H1 (cell line): ENCODE results near the gene KCNT1. TPM values are rescaled to one million over a fixed set of nuclear protein-coding genes. Genes with fewer than 3 reads are reported as not detected.
A peak's percentile ranks its signal among the peaks of the same experiment; 100 is the strongest.

Experiments
- CTCF ChIA-PET: fragments of 300-600 bp; sonication (Branson Sonifier 250); formaldehyde crosslinking; loops from one replicate; lab custom pipeline; 2021; ENCODE audit not compliant: partially characterized antibody; lab: Charles Lee
- POLR2A ChIA-PET: fragments of 300-600 bp; sonication (Branson Sonifier 250); formaldehyde crosslinking; loops from one replicate; lab custom pipeline; 2021; ENCODE audit warnings: inconsistent platforms; ENCODE audit not compliant: partially characterized antibody; lab: Charles Lee
- DNase-seq, 2 experiments: peaks; one replicate each; pipeline versions ENCODE4 v3.0.0 to v3.0.0-alpha.2; 2010 to 2022; ENCODE audit warnings: low spot score in 2 of 2, low read depth in 1 of 2, mixed read lengths in 1 of 2
- FAIRE-seq: peaks from 2 replicates; lab custom pipeline; 2011; peaks lifted over from hg19 to GRCh38; lab: Jason Lieb, UNC
- H2AFZ ChIP-seq: 2 replicates; pipeline ENCODE4 v1.8.1; 2012; ENCODE audit warnings: low read length, inconsistent platforms
- H2AK5ac ChIP-seq: 2 replicates; pipeline ENCODE4 v1.6.1; 2013; ENCODE audit warnings: low read depth, low read length
- H2BK120ac ChIP-seq: replicated peaks from 2 replicates; pipeline ENCODE3; 2013; ENCODE audit warnings: low read depth, low read length, inconsistent platforms
- H2BK12ac ChIP-seq: 2 replicates; pipeline ENCODE4 v1.6.1; 2013; ENCODE audit warnings: low read depth, low read length
- H2BK15ac ChIP-seq: 2 replicates; pipeline ENCODE4 v1.6.1; 2013; ENCODE audit warnings: low read length
- H2BK20ac ChIP-seq: 2 replicates; pipeline ENCODE4 v1.6.1; 2013; ENCODE audit warnings: low read length
- H2BK5ac ChIP-seq: 2 replicates; pipeline ENCODE4 v1.6.1; 2013; ENCODE audit warnings: low read depth, low read length
- H3K14ac ChIP-seq: 2 replicates; pipeline ENCODE4 v1.6.1; 2013; ENCODE audit warnings: inconsistent platforms; ENCODE audit not compliant: insufficient read length
- H3K18ac ChIP-seq: 2 replicates; pipeline ENCODE4 v1.6.1; 2013; ENCODE audit warnings: low read length; ENCODE audit errors: extremely low read depth
- H3K23ac ChIP-seq: 2 replicates; pipeline ENCODE4 v1.6.1; 2013; ENCODE audit warnings: inconsistent platforms; ENCODE audit not compliant: insufficient read length
- H3K23me2 ChIP-seq: 2 replicates; pipeline ENCODE4 v1.6.1; 2013; ENCODE audit warnings: low read depth, low read length
- H3K27ac ChIP-seq: 2 replicates; pipeline ENCODE4 v1.6.1; 2011; ENCODE audit warnings: low read depth, low read length, inconsistent platforms
- H3K27me3 ChIP-seq, 4 experiments: replicated peaks in 1 of 4; 1 replicate in 1 of 4; 2 replicates in 3 of 4; pipeline versions ENCODE4 v1.6.1 to v1.8.1; 2011 to 2013; ENCODE audit warnings: low read length in 3 of 4, mild to moderate bottlenecking in 3 of 4, inconsistent platforms in 2 of 4, mixed read lengths in 2 of 4, moderate library complexity in 1 of 4; ENCODE audit not compliant: control insufficient read depth in 3 of 4, insufficient read depth in 3 of 4; ENCODE audit errors: extremely low read depth in 1 of 4
- H3K36me3 ChIP-seq, 4 experiments: 2 replicates each; pipeline versions ENCODE4 v1.6.1 to v1.8.1; 2011 to 2013; ENCODE audit warnings: mild to moderate bottlenecking in 4 of 4, low read length in 3 of 4, moderate library complexity in 2 of 4, control low read depth in 1 of 4, inconsistent platforms in 1 of 4; ENCODE audit not compliant: insufficient read depth in 4 of 4, control insufficient read depth in 2 of 4
- H3K4ac ChIP-seq: replicated peaks from 2 replicates; pipeline ENCODE3; 2013; ENCODE audit warnings: low read length, low read depth, mixed read lengths, inconsistent platforms; ENCODE audit not compliant: insufficient read length
- H3K4me1 ChIP-seq, 4 experiments: replicated peaks in 1 of 4; 1 replicate in 1 of 4; 2 replicates in 3 of 4; pipeline versions ENCODE4 v1.6.1 to v1.8.1; 2011 to 2013; ENCODE audit warnings: low read length in 3 of 4, inconsistent platforms in 2 of 4, mixed read lengths in 1 of 4; ENCODE audit not compliant: insufficient read depth in 4 of 4, control insufficient read depth in 3 of 4
- H3K4me2 ChIP-seq, 2 experiments: 2 replicates each; pipeline versions ENCODE4 v1.6.1 to v1.8.1; 2011 to 2013; ENCODE audit warnings: low read depth in 2 of 2, low read length in 2 of 2, control low read depth in 1 of 2, inconsistent platforms in 1 of 2, mild to moderate bottlenecking in 1 of 2; ENCODE audit not compliant: insufficient read depth in 1 of 2
- H3K4me3 ChIP-seq, 4 experiments: fragments of 200-600, 300-600 bp in 1 of 4; sonication (generic), shearing (Covaris generic), sonication (Bioruptor Twin) in 1 of 4; 2 replicates each; pipeline versions ENCODE4 v1.5.1 to v1.8.1; 2011 to 2016; ENCODE audit warnings: low read length in 4 of 4, low read depth in 3 of 4, control low read depth in 2 of 4, inconsistent platforms in 2 of 4, mild to moderate bottlenecking in 2 of 4, mixed read lengths in 1 of 4, moderate library complexity in 1 of 4; ENCODE audit not compliant: insufficient read depth in 2 of 4; ENCODE audit errors: extremely low read depth in 1 of 4
- H3K56ac ChIP-seq: replicated peaks from 2 replicates; pipeline ENCODE3; 2013; ENCODE audit warnings: low read depth, mild to moderate bottlenecking, mixed read lengths, low read length, inconsistent platforms; ENCODE audit not compliant: insufficient read length
- H3K79me1 ChIP-seq: 2 replicates; pipeline ENCODE4 v1.6.1; 2013; ENCODE audit warnings: low read depth, low read length, control low read depth
- H3K79me2 ChIP-seq, 2 experiments: 2 replicates each; pipeline versions ENCODE4 v1.6.1 to v1.8.1; 2012 to 2013; ENCODE audit warnings: low read length in 2 of 2, mild to moderate bottlenecking in 2 of 2, inconsistent platforms in 1 of 2; ENCODE audit not compliant: insufficient read depth in 2 of 2, control insufficient read depth in 1 of 2
- H3K9ac ChIP-seq, 4 experiments: replicated peaks in 1 of 4; 1 replicate in 1 of 4; 2 replicates in 3 of 4; pipeline versions ENCODE4 v1.6.1 to v1.8.1; 2011 to 2013; ENCODE audit warnings: low read depth in 3 of 4, low read length in 3 of 4, control low read depth in 2 of 4, mild to moderate bottlenecking in 2 of 4, moderate library complexity in 2 of 4, inconsistent platforms in 1 of 4; ENCODE audit errors: extremely low read depth in 1 of 4
- H3K9me3 ChIP-seq, 2 experiments: 2 replicates each; pipeline versions ENCODE4 v1.6.1 to v1.8.1; 2012 to 2013; ENCODE audit warnings: mild to moderate bottlenecking in 2 of 2, moderate library complexity in 2 of 2, control low read depth in 1 of 2, inconsistent platforms in 1 of 2, low read depth in 1 of 2, low read length in 1 of 2, mixed read lengths in 1 of 2; ENCODE audit not compliant: insufficient read depth in 2 of 2
- H4K20me1 ChIP-seq, 2 experiments: replicated peaks in 1 of 2; 2 replicates each; pipeline versions ENCODE3 to v1.8.1; 2011 to 2013; ENCODE audit warnings: inconsistent platforms in 2 of 2, low read length in 2 of 2, mild to moderate bottlenecking in 1 of 2; ENCODE audit not compliant: insufficient read depth in 2 of 2, control insufficient read depth in 1 of 2
- H4K5ac ChIP-seq: 2 replicates; pipeline ENCODE4 v1.6.1; 2013; ENCODE audit warnings: low read length, low read depth, mixed read lengths, inconsistent platforms; ENCODE audit not compliant: insufficient read length
- H4K8ac ChIP-seq: 2 replicates; pipeline ENCODE4 v1.8.0; 2013; ENCODE audit warnings: mild to moderate bottlenecking, moderate library complexity, low read length, inconsistent platforms; ENCODE audit not compliant: insufficient read depth; ENCODE audit errors: extremely low read depth
- H4K91ac ChIP-seq: replicated peaks from 2 replicates; pipeline ENCODE3; 2013; ENCODE audit warnings: low read length, mixed read lengths, inconsistent platforms; ENCODE audit not compliant: insufficient read length
- BCL11A ChIP-seq, 2 experiments: IDR thresholded peaks; one replicate each; pipeline ENCODE4 v1.6.1; 2011; ENCODE audit warnings: low read depth in 2 of 2, low read length in 2 of 2, mild to moderate bottlenecking in 2 of 2
- SIX5 ChIP-seq: IDR thresholded peaks from 2 replicates; pipeline ENCODE4 v1.6.1; 2011; ENCODE audit warnings: mild to moderate bottlenecking, low read depth, low read length
- TEAD4 ChIP-seq: IDR thresholded peaks from 2 replicates; pipeline ENCODE4 v1.6.1; 2012; ENCODE audit warnings: low read depth, low read length, inconsistent platforms, mixed read lengths
- WGBS, 2 experiments: shearing (Covaris generic) in 1 of 2; methylation state at CpG; one replicate each; pipeline versions ENCODE4 v1.1.6 to v1.1.7; 2013 to 2015; ENCODE audit warnings: low lambda C conversion rate in 2 of 2, mixed read lengths in 2 of 2, inconsistent platforms in 1 of 2, low coverage in 1 of 2, missing lambda C conversion rate in 1 of 2; ENCODE audit not compliant: insufficient replicate concordance in 2 of 2, insufficient coverage in 1 of 2, insufficient read length in 1 of 2; ENCODE audit errors: extremely low coverage in 1 of 2, missing lambda C conversion rate in 1 of 2; 5-methylcytosine and 5-hydroxymethylcytosine counted together
- polyA plus RNA-seq, 7 experiments: library from polyadenylated mRNA; depleted of rRNA in 3 of 7; stranded (reverse) in 5 of 7; unstranded in 2 of 7; fragments of >200 nt in 5 of 7; fragments of 200-250 nt in 2 of 7; gene quantifications; 1 replicate in 5 of 7; 2 replicates in 1 of 7; 4 replicates in 1 of 7; pipeline versions ENCODE4 v1.2.1 to v1.2.3, GENCODE V29; 2011 to 2013; ENCODE audit warnings: missing spikeins in 2 of 7, mixed read lengths in 2 of 7
- total RNA-seq: library from RNA; stranded (reverse); fragmentation: NEBNext Ultra II Directional; extraction: Animal tissue kit (Norgen Biotek cat#: 25700); gene quantifications from 2 replicates; pipeline ENCODE4 v1.2.1, GENCODE V29; 2021

The KCNT1 gene
- total and polyA plus RNA-seq, 2 of the 8 experiments (the other 6 are each of a cell fraction or from before 2014, with no cell fraction given), result 0.13 to 0.20 TPM

- no peak overlapping the region for H4K5ac ChIP-seq
- peaks cover 0 to 7% of the 10 kb centered on the region in 2 experiments for H4K20me1 ChIP-seq
- H2AFZ ChIP-seq, result no peak overlapping the region
- H2BK15ac ChIP-seq, result no peak overlapping the region
- H2AK5ac ChIP-seq, result peak overlapping the region; percentile 28; the same call in 1 of the 2 replicates
- H3K36me3 ChIP-seq, result no peaks in the 10 kb centered on the region; a peak in 1 of 8 replicates
- no peaks in the 10 kb centered on the region; the same call in 1 of the 2 replicates for H3K79me1 ChIP-seq
- no peak overlapping the region for H2BK20ac ChIP-seq
- peak overlapping the region; percentile 89 for H4K91ac ChIP-seq
- TF ChIP-seq TEAD4 (no peak), BCL11A (IDR thresholded peaks at IDR 0.05; ENCODE audit: low read depth in 2 of 2, low read length in 2 of 2) (no peak), SIX5 (no peak)
- H2BK5ac ChIP-seq, result no peak overlapping the region
- peak overlapping the region; percentile 94 for H3K56ac ChIP-seq
- FAIRE-seq, result no peak
- H3K4ac ChIP-seq, result peak overlapping the region; percentile 53
- H3K23me2 ChIP-seq, result peaks cover 6% of the 10 kb centered on the region; the same call in 1 of the 2 replicates
- H3K4me3 ChIP-seq, result no peak overlapping the region
- no peak overlapping the region for H3K4me2 ChIP-seq
- POLR2A ChIA-PET, result no interaction called here
- H3K23ac ChIP-seq, result peak overlapping the region; percentile 84
- H3K9ac ChIP-seq, result no peak overlapping the region
- no peak overlapping the region for H3K14ac ChIP-seq
- H4K8ac ChIP-seq, result peak overlapping the region; percentile 35; the same call in 1 of the 2 replicates
- no peaks in the 10 kb centered on the region for H3K27me3 ChIP-seq
- H3K4me1 ChIP-seq, result no peaks in the 10 kb centered on the region
- H2BK120ac ChIP-seq, result peak overlapping the region; percentile 43
- CTCF ChIA-PET, result interaction anchor here (0.9 to 1.7 kb wide), 3 partner anchors 10 to 47 kb away, joined by 4 to 7 read pairs (median 6); no protein-coding TSS in a partner anchor
- 0 out of 2 replicates have a peak overlapping the region, but pooled peaks have one; percentile 7 for H2BK12ac ChIP-seq
- DNase-seq, result no peak
- 94% methylated on average over 9 of the region's 11 CpGs; no CpG with 5 or more reads in 1 of the 2 experiments for WGBS, 2 experiments
- H3K18ac ChIP-seq, result no peak overlapping the region
- H3K9me3 ChIP-seq, result no peaks in the 10 kb centered on the region
- H3K79me2 ChIP-seq, result no peaks in the 10 kb centered on the region
- H3K27ac ChIP-seq, result no peak overlapping the region
These were observed 71.7 kb downstream of the KCNT1 start for GRCh38 chr9:135773530-135774238.
